AG04450 (cell line): ENCODE data around the gene CCSER1. TPM values are rescaled to one million over a fixed set of nuclear protein-coding genes. Genes with fewer than 3 reads are reported as not detected.

Experiments
- CTCF ChIA-PET: fragments of 300-600, 350-600 bp; formaldehyde crosslinking; extraction: SDS; loops from one replicate; lab custom pipeline; 2022; ENCODE audit warnings: antibody characterized with exemption, inconsistent platforms; lab: Charles Lee
- POLR2A ChIA-PET: fragments of 350-600 bp; formaldehyde crosslinking; extraction: SDS; loops from one replicate; lab custom pipeline; 2021; ENCODE audit warnings: antibody characterized with exemption, inconsistent platforms; lab: Yijun Ruan, JAX
- DNase-seq: peaks from one replicate; pipeline ENCODE4 v3.0.0-alpha.2; 2011; ENCODE audit warnings: low read depth, low spot score
- H3K27ac ChIP-seq: one replicate; pipeline ENCODE4 v1.5.1; 2012; ENCODE audit warnings: low read depth, low read length, control low read depth
- H3K27me3 ChIP-seq: one replicate; pipeline ENCODE4 v1.6.0; 2012; ENCODE audit warnings: low read length; ENCODE audit not compliant: control insufficient read depth, insufficient read depth
- H3K4me3 ChIP-seq: 2 replicates; pipeline ENCODE4 v1.5.1; 2011; ENCODE audit warnings: mild to moderate bottlenecking, low read depth, low read length, control low read depth
- H3K9me3 ChIP-seq: 2 replicates; pipeline ENCODE4 v1.5.1; 2012; ENCODE audit warnings: low read length; ENCODE audit not compliant: control insufficient read depth, insufficient read depth
- CTCF ChIP-seq: IDR thresholded peaks from 2 replicates; pipeline ENCODE4 v1.5.1; 2011; ENCODE audit warnings: low read depth, low read length, control low read depth, inconsistent platforms
- polyA plus RNA-seq: library from polyadenylated mRNA; depleted of rRNA; stranded (reverse); fragments of >200 nt; gene quantifications from 2 replicates; pipeline ENCODE4 v1.2.3, GENCODE V29; 2011

The CCSER1 gene
- polyA plus RNA-seq, 1 experiment = not detected

- DNase-seq = no peak
- ChIA-PET POLR2A (no interaction called here), CTCF (no interaction called here)
- Histone ChIP-seq H3K27ac (no peak overlapping the region), H3K27me3 (no peaks in the 10 kb centered on the region), H3K4me3 (no peak overlapping the region), H3K9me3 (no peaks in the 10 kb centered on the region)
- TF ChIP-seq CTCF = no peak
Observed at GRCh38 chr4:90246816-90247215, 119.6 kb downstream of the CCSER1 start.

GRCh38 chr4:90254357-90254756 lies 127.2 kb downstream of the CCSER1 start:
- CTCF ChIA-PET = no interaction called here
- DNase-seq = no peak
- Histone ChIP-seq H3K27me3 (no peaks in the 10 kb centered on the region), H3K9me3 (no peaks in the 10 kb centered on the region), H3K27ac (no peak overlapping the region), H3K4me3 (no peak overlapping the region)
- TF ChIP-seq CTCF = no peak
- POLR2A ChIA-PET = interaction anchor here (0.5 kb wide), 1 partner anchor 711 kb away, joined by 9 read pairs; no protein-coding TSS in a partner anchor

GRCh38 chr4:90274175-90274574 lies 147.0 kb downstream of the CCSER1 start:
- Histone ChIP-seq H3K4me3 (no peak overlapping the region), H3K9me3 (no peaks in the 10 kb centered on the region), H3K27ac (no peak overlapping the region), H3K27me3 (no peaks in the 10 kb centered on the region)
- ChIA-PET POLR2A (no interaction called here), CTCF (no interaction called here)
- DNase-seq = no peak
- TF ChIP-seq CTCF = no peak

GRCh38 chr4:90280954-90281353 lies 153.8 kb downstream of the CCSER1 start:
- H3K9me3 ChIP-seq = no peaks in the 10 kb centered on the region
- H3K27me3 ChIP-seq = no peaks in the 10 kb centered on the region
- no peak for TF ChIP-seq CTCF
- no peak overlapping the region for H3K4me3 ChIP-seq
- H3K27ac ChIP-seq = no peak overlapping the region
- ChIA-PET CTCF (interaction anchor here (0.6 kb wide), 1 partner anchor 1146 kb away, joined by 3 read pairs; no protein-coding TSS in a partner anchor), POLR2A (no interaction called here)
- no peak for DNase-seq

GRCh38 chr4:90281541-90282355 lies 154.6 kb downstream of the CCSER1 start:
- Histone ChIP-seq H3K27ac (no peak overlapping the region), H3K4me3 (no peak overlapping the region), H3K9me3 (no peaks in the 10 kb centered on the region), H3K27me3 (no peaks in the 10 kb centered on the region)
- no peak for TF ChIP-seq CTCF
- no peak for DNase-seq
- POLR2A ChIA-PET = no interaction called here
- CTCF ChIA-PET = no interaction called here
